ENCODE data around the gene TSSK6.
A peak's percentile ranks its signal among the peaks of the same experiment; 100 is the strongest.

TSSK6 gene

DNA sequence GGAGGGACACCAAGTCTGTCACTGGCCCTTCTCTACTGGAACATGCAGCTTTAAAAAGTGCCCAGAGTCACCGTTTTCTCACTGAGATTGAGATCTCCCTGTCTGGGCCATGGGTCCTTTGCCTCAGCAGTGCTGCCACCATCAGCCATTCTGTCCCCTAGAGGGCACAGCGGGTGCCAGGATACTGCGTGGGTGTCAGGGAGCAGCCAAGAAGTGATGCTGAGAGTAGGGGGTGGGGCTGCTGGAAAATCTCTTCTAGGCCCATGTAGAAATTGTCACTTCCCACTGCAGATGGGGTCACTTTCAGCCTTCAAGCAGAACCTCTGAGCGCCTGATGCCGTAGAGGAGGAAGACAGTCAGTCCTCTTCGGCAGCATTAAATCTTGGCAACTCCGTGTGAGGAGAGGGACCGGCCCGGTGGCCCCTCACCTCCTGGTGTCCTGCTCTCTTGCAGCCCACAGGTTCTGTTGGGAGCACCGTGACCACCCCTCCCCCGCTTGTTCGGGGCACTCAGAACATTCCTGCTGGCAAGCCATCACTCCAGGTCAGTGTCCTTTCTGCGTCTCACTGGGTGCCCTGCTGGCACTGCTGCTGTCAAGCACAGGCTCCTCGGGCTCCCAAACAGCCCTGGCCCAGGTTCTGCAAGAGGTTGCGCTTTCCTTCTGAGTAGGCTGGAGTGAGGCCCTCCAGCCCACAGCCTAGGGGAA, 21.4 kb downstream of the TSSK6 start:
- no peak for TF ChIP-seq CTCF (IDR thresholded peaks at IDR 0.05)
- no peaks in the 10 kb centered on the region for H3K9me3 ChIP-seq (ENCODE audit: control insufficient read depth, low read length)
- no peaks in the 10 kb centered on the region for H3K36me3 ChIP-seq (ENCODE audit: control insufficient read depth, insufficient read depth, low read length)
- H3K4me3 ChIP-seq (ENCODE audit: low read depth, low read length) = no peak overlapping the region
- H3K4me2 ChIP-seq (ENCODE audit: low read length) = no peak overlapping the region
- peaks cover 43% of the 10 kb centered on the region for H3K79me2 ChIP-seq
- no peak overlapping the region for H3K9ac ChIP-seq
- H3K27ac ChIP-seq = no peak overlapping the region
- no peaks in the 10 kb centered on the region for H3K27me3 ChIP-seq (ENCODE audit: control insufficient read depth, insufficient read depth, low read length)
- H2AFZ ChIP-seq = no peak overlapping the region
- H3K4me1 ChIP-seq = peaks cover 12% of the 10 kb centered on the region

- Histone ChIP-seq H3K9me3 (ENCODE audit: control insufficient read depth, low read length) (no peaks in the 10 kb centered on the region), H3K4me3 (ENCODE audit: low read depth, low read length) (no peak overlapping the region), H3K27me3 (ENCODE audit: control insufficient read depth, insufficient read depth, low read length) (no peaks in the 10 kb centered on the region), H3K9ac (no peak overlapping the region), H2AFZ (no peak overlapping the region), H3K4me1 (peaks cover 29% of the 10 kb centered on the region), H3K27ac (no peak overlapping the region), H3K79me2 (peaks cover 30% of the 10 kb centered on the region), H3K4me2 (ENCODE audit: low read length) (no peak overlapping the region), H3K36me3 (ENCODE audit: control insufficient read depth, insufficient read depth, low read length) (no peaks in the 10 kb centered on the region)
- no peak for TF ChIP-seq CTCF (IDR thresholded peaks at IDR 0.05)
These were observed 23.2 kb downstream of the TSSK6 start for GRCh38 chr19:19492026-19492610.

GRCh38 chr19:19491321-19492025, 23.9 kb downstream of the TSSK6 start:
- peaks cover 27% of the 10 kb centered on the region for H3K79me2 ChIP-seq
- no peak overlapping the region for H3K4me2 ChIP-seq (ENCODE audit: low read length)
- no peak overlapping the region for H3K9ac ChIP-seq
- no peaks in the 10 kb centered on the region for H3K36me3 ChIP-seq (ENCODE audit: control insufficient read depth, insufficient read depth, low read length)
- H3K4me3 ChIP-seq (ENCODE audit: low read depth, low read length) = no peak overlapping the region
- H3K27ac ChIP-seq = no peak overlapping the region
- H3K4me1 ChIP-seq = peaks cover 36% of the 10 kb centered on the region
- no peak for TF ChIP-seq CTCF (IDR thresholded peaks at IDR 0.05)
- no peaks in the 10 kb centered on the region for H3K27me3 ChIP-seq (ENCODE audit: control insufficient read depth, insufficient read depth, low read length)
- no peaks in the 10 kb centered on the region for H3K9me3 ChIP-seq (ENCODE audit: control insufficient read depth, low read length)
- H2AFZ ChIP-seq = no peak overlapping the region

DNA sequence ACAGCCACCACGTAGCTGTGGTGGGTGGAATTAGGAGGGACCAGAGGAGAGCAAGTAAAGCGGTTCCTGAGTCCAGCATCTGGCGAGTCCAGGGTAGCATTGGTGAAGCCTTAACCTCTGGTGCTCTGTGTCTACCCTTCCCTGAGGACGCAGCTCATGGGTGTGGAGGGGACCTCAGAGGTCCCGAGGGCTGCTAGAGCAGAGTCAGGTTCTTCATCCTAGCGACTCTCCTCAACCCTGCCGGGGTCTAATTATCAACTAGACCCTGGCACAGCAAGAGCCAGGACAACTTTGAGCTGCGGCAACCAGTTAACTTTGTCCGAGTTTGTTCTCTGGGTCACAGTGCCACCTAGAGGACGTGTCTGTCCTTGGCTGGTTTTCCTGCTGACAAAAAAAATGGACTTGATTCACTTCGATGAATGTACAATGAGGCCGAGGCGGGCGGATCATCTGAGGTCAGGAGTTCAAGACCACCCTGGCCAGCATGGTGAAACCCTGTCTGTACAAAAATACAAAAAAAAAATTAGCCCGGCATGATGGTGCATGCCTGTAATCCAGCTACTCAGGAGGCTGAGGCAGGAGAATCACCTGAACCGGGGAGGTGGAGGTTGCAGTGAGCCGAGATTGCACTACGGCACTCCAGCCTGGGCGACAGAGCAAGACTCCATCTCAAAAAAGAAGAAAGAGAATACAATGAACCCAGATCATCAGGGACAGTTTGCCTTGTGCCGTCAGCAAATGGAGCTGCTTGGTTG, 25.0 kb downstream of the TSSK6 start:
- H3K4me1 ChIP-seq = peaks cover 47% of the 10 kb centered on the region
- no peaks in the 10 kb centered on the region for H3K27me3 ChIP-seq (ENCODE audit: control insufficient read depth, insufficient read depth, low read length)
- peak overlapping the region; percentile 85 for H2AFZ ChIP-seq
- H3K9me3 ChIP-seq (ENCODE audit: control insufficient read depth, low read length) = no peaks in the 10 kb centered on the region
- no peaks in the 10 kb centered on the region for H3K36me3 ChIP-seq (ENCODE audit: control insufficient read depth, insufficient read depth, low read length)
- peaks cover 21% of the 10 kb centered on the region for H3K79me2 ChIP-seq
- TF ChIP-seq CTCF (IDR thresholded peaks at IDR 0.05) = peak; percentile 91
- peak overlapping the region; percentile 98 for H3K27ac ChIP-seq
- H3K4me2 ChIP-seq (ENCODE audit: low read length) = peak overlapping the region; percentile 8
- H3K4me3 ChIP-seq (ENCODE audit: low read depth, low read length) = no peak overlapping the region
- no peak overlapping the region for H3K9ac ChIP-seq

All from parathyroid adenoma (tissue), 2 donors.